Thyroid gland (tissue), 4 donors: Measurements from ENCODE around the gene EPHA5. TPM values are rescaled to one million over a fixed set of nuclear protein-coding genes. Genes with fewer than 3 reads are reported as not detected.

ENCODE experiments used
- DNase-seq, 2 donors: peaks; one replicate each; pipeline ENCODE4 v3.0.0-alpha.2; 2019
- H3K27ac ChIP-seq, 3 donors: fragments of 200-600 bp; sonication (generic); 1 replicate in 2 of 3; 2 replicates in 1 of 3; pipeline ENCODE4 v1.5.1; 2016 to 2019; ENCODE audit warnings: mild to moderate bottlenecking in 1 of 3, moderate library complexity in 1 of 3
- H3K27me3 ChIP-seq: fragments of 200-600 bp; sonication (generic); one replicate; pipeline ENCODE4 v1.5.1; 2019
- H3K36me3 ChIP-seq, 2 donors: fragments of 200-600 bp; sonication (generic); one replicate each; pipeline ENCODE4 v1.5.1; 2016 to 2019
- H3K4me1 ChIP-seq, 2 donors: fragments of 200-600 bp; sonication (generic); one replicate each; pipeline ENCODE4 v1.5.1; 2017 to 2019
- H3K4me3 ChIP-seq, 3 donors: fragments of 200-600 bp; sonication (generic); replicated peaks in 1 of 3; 1 replicate in 2 of 3; 2 replicates in 1 of 3; pipeline ENCODE4 v1.5.1; 2016; ENCODE audit warnings: mild to moderate bottlenecking in 1 of 3
- H3K9me3 ChIP-seq: fragments of 200-600 bp; sonication (generic); one replicate; pipeline ENCODE4 v1.5.1; 2017
- CTCF ChIP-seq, 6 experiments: fragments of 200-600 bp in 3 of 6; fragments of 450-650 bp in 3 of 6; sonication (generic) in 3 of 6; IDR thresholded peaks; one replicate each; pipeline ENCODE4 v1.5.1; 2016 to 2019; ENCODE audit warnings: antibody characterized with exemption in 6 of 6, mild to moderate bottlenecking in 2 of 6, inconsistent platforms in 1 of 6, moderate library complexity in 1 of 6
- POLR2A ChIP-seq, 2 donors: fragments of 450-650 bp; IDR thresholded peaks; one replicate each; pipeline ENCODE4 v1.6.1; 2017; ENCODE audit warnings: antibody characterized with exemption in 2 of 2, mild to moderate bottlenecking in 2 of 2, moderate library complexity in 1 of 2
- WGBS, 2 donors: methylation state at CpG; one replicate each; pipeline ENCODE4 v1.1.5; 2017; 5-methylcytosine and 5-hydroxymethylcytosine counted together
- intact Hi-C: fragments of 100-400 bp; cut with DNase I; formaldehyde crosslinking; loops from one replicate; pipeline ENCODE4 v1.15.1; 2023
- total RNA-seq, 4 donors: library from RNA; depleted of rRNA; stranded (reverse); fragments of >200 nt; gene quantifications; one replicate each; pipeline ENCODE4 v1.2.3, GENCODE V29; 2016

The EPHA5 gene
- total RNA-seq, 4 donors from 2014 or later, result 1.5 to 5.4 (median 4.7) TPM

- intact Hi-C loops, result no loop called here
- no peak for TF ChIP-seq CTCF (IDR thresholded peaks at IDR 0.05)
- no peak overlapping the region for H3K27ac ChIP-seq
- H3K27me3 ChIP-seq, result no peaks in the 10 kb centered on the region
- H3K9me3 ChIP-seq, result no peaks in the 10 kb centered on the region
- no peaks in the 10 kb centered on the region for H3K36me3 ChIP-seq
- H3K4me1 ChIP-seq, result no peaks in the 10 kb centered on the region
- no peak overlapping the region for H3K4me3 ChIP-seq
- 69 to 80% methylated on average over 1 of the region's 1 CpG for WGBS, 2 donors
- no peak for DNase-seq
Measured at GRCh38 chr4:65437102-65437501, 233.2 kb downstream of the EPHA5 start.

GRCh38 chr4:65422109-65422508, 248.2 kb downstream of the EPHA5 start:
- H3K9me3 ChIP-seq, result no peaks in the 10 kb centered on the region
- H3K27ac ChIP-seq, result no peak overlapping the region
- H3K36me3 ChIP-seq, result no peaks in the 10 kb centered on the region
- 69 to 74% methylated on average over 1 of the region's 1 CpG for WGBS, 2 donors
- no peak for DNase-seq
- intact Hi-C loops, result no loop called here
- TF ChIP-seq CTCF (IDR thresholded peaks at IDR 0.05) (no peak), POLR2A (IDR thresholded peaks at IDR 0.05) (no peak)
- no peaks in the 10 kb centered on the region for H3K4me1 ChIP-seq
- H3K4me3 ChIP-seq, result no peak overlapping the region
- H3K27me3 ChIP-seq, result no peaks in the 10 kb centered on the region

- TF ChIP-seq POLR2A (IDR thresholded peaks at IDR 0.05) (no peak), CTCF (IDR thresholded peaks at IDR 0.05) (no peak)
- no peaks in the 10 kb centered on the region for H3K27me3 ChIP-seq
- H3K4me3 ChIP-seq, result no peak overlapping the region
- peaks cover 0 to 4% of the 10 kb centered on the region in 2 donors for H3K4me1 ChIP-seq
- H3K27ac ChIP-seq, result no peak overlapping the region
- H3K36me3 ChIP-seq, result no peaks in the 10 kb centered on the region
- no peak for DNase-seq
- H3K9me3 ChIP-seq, result no peaks in the 10 kb centered on the region
- intact Hi-C loops, result no loop called here
Measured at GRCh38 chr4:65420036-65420435, 250.3 kb downstream of the EPHA5 start.

- no peak for TF ChIP-seq CTCF (IDR thresholded peaks at IDR 0.05)
- DNase-seq, result peak; percentile 26 to 57
- intact Hi-C loops, result no loop called here
Measured at GRCh38 chr4:65416891-65417290, 253.4 kb downstream of the EPHA5 start.

GRCh38 chr4:65407483-65407882, 262.8 kb downstream of the EPHA5 start:
- WGBS, 2 donors, result 88 to 93% methylated on average over 4 of the region's 4 CpGs
- no peaks in the 10 kb centered on the region for H3K27me3 ChIP-seq
- no peaks in the 10 kb centered on the region for H3K36me3 ChIP-seq
- no peak overlapping the region for H3K27ac ChIP-seq
- TF ChIP-seq POLR2A (IDR thresholded peaks at IDR 0.05) (no peak), CTCF (IDR thresholded peaks at IDR 0.05) (no peak)
- intact Hi-C loops, result no loop called here
- no peaks in the 10 kb centered on the region for H3K4me1 ChIP-seq
- DNase-seq, result no peak
- no peak overlapping the region for H3K4me3 ChIP-seq
- H3K9me3 ChIP-seq, result no peaks in the 10 kb centered on the region

More at GRCh38 chr4:65416891-65417290, 253.4 kb downstream of the EPHA5 start:
- H3K9me3 ChIP-seq, result no peaks in the 10 kb centered on the region
- H3K4me3 ChIP-seq, result no peak overlapping the region
- no peaks in the 10 kb centered on the region for H3K36me3 ChIP-seq
- WGBS, 2 donors, result 11 to 23% methylated on average over 3 of the region's 3 CpGs
- H3K27me3 ChIP-seq, result no peaks in the 10 kb centered on the region
- peaks cover 0 to 4% of the 10 kb centered on the region in 2 donors for H3K4me1 ChIP-seq
- H3K27ac ChIP-seq, result no peak overlapping the region
